Fibroblast of gingiva (primary cell): ENCODE results near the gene CREB1.

Experiments
- DNase-seq: peaks from one replicate; pipeline ENCODE4 v3.0.0-alpha.2; 2011; ENCODE audit warnings: low read depth

The CREB1 gene

DNA sequence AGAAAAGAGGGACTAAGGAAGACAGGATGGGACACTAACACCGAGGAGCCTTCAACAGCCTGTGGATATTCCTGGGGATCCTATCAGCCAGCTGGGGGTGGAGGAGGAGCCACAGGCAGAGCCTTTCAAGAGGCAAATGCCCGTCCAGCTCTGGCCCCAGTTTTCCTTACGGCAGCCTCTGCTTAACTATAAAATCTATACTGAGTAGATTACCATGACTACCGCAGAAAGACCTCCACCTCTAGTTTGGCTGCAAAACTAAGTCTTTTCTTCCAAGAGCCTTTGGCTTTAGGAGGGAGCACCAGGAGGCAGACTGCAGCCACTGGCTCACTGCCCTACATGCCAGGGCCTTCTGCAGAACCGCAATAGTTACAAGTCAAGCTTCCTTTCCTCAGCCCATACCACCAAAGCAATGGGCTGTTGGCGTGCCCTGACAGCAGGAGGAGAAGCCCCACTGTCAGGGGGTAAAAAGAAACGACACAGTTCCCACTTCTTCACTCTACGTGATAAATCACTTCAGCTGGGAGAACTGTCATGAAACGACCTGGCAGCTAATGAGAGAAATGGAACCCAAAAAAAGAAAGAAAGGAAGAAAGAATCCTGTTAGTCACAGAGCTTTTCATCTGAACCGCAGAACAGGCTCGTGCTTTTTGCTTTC lies 25.1 kb upstream of the CREB1 start:
- peak; percentile 68 for DNase-seq

DNA sequence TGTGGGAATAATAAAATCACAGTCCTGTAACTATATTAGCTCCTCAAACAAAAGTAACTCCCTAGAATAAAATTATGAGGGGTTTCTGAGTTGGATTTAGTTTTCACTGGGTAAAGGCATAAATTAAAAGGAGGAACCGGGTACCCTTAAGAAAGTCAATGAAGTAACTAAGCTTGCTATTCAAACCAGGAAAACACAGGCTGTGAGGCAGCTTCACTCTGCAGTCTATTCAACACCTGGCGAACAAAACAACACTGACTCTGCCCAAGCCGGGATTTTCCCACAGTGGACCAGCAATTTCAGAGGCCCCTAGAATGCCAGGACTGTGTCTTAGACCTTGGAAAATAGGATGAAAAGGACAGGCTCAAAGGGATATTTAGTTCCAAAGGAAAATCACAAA lies 24.6 kb upstream of the CREB1 start:
- DNase-seq: no peak

- peak; percentile 53 for DNase-seq
Measured at GRCh38 chr2:207505728-207506127, 24.0 kb upstream of the CREB1 start.

DNA sequence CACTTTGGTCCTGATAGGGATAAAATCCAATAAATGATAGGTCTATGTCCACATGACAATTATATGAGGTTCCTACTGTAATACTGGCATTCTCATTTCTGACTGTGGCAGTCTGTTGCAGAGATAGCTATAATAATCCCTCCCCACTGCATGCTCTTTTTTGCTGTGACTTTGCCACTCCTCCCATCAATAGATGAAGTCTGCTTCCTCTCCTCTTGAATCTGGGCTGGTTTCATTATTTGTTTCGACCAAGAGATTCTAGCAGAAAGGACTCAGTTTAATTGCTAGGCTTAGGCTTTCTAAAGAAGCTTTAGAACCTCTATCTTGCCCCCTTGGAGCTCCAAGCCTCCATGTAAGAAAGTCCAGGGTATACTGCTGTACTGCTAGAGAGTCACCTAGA lies 23.3 kb upstream of the CREB1 start:
- no peak for DNase-seq

- DNase-seq: no peak
Measured at GRCh38 chr2:207510148-207510547, 19.6 kb upstream of the CREB1 start.

- no peak for DNase-seq
Measured at GRCh38 chr2:207511851-207512250, 17.9 kb upstream of the CREB1 start.

DNA sequence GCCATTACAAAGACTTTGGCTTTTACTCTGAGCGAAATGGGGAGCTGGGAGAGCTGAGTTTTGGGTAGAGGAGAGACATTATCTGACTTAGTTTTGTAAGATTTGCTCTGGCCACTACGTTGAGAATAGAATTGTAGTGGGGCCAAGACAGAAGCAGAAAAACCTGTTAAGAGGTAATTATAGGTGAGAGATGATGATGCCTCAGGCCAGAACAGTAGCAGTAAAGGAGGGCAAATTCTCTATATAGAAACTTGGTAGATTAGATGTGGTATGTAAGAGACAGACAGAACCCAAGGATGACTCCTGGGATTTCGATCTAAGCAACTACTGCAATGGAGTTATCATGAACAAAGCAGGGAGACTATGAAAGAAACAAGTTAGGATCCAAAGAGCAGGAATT lies 17.4 kb upstream of the CREB1 start:
- DNase-seq: no peak

- DNase-seq: peak; percentile 96
Measured at GRCh38 chr2:207513551-207514257, 16.1 kb upstream of the CREB1 start.

DNA sequence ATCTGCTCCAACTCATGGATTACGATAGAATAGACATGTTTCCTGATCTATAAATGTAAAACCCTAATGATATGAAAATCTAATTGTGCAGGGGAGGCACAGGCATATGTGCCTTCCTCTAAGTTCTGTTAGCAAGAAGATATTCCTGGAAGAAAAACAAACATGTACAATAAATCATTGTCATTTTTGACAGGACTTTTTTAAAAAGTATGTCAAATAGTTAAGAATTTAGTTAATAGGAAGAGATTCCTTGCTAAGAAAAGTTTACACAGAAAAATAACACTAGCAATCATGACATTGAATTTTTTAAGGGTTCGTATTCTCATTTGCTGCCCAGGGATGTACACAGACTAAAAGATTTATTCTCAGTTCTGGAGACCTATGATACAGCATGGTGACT lies 15.3 kb upstream of the CREB1 start:
- DNase-seq: no peak

GRCh38 chr2:207515671-207516070 lies 14.1 kb upstream of the CREB1 start:
- DNase-seq: no peak

DNA sequence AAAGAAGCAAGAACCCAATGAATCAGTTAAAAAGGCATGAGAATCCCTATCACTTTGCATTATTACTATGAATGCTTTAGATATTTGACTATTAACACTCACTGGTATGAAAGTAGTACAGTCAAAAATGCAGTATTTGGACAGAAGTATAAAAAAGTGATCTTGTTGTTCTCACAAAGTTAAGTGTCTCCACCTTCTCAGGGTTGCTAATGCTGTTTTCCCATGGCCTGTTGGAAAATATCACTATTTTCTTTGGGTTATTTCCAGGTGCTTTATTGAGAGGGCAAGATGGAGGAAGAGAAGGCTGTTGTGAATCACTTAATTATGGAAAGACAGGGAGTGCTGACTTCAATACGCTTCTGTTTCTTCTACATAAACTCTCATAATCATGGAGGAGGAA lies 13.6 kb upstream of the CREB1 start:
- no peak for DNase-seq

DNA sequence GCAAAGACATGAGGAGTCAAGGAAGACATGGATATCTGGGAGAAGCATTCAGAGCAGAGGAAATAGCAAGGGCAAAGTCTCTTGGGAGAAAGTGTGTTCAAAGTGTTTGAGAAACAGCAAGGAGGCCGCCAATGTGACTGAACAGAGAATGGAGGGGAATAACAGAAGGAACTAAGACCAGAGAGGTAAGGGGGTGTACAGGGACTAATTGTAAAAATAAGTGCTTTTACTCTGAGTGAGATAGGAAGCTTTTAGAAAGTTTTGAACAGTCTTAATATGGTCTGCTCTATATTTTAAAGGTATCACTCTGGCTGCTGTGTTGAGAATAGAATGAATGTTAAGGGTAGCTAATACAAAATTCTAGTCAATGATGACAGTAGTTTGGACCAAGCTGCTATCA lies 6.8 kb upstream of the CREB1 start:
- DNase-seq: no peak

- DNase-seq: no peak
Measured at GRCh38 chr2:207525296-207525695, 4.5 kb upstream of the CREB1 start.

GRCh38 chr2:207528980-207529329 lies 807 bp upstream of the CREB1 start:
- DNase-seq: peak; percentile 10

DNA sequence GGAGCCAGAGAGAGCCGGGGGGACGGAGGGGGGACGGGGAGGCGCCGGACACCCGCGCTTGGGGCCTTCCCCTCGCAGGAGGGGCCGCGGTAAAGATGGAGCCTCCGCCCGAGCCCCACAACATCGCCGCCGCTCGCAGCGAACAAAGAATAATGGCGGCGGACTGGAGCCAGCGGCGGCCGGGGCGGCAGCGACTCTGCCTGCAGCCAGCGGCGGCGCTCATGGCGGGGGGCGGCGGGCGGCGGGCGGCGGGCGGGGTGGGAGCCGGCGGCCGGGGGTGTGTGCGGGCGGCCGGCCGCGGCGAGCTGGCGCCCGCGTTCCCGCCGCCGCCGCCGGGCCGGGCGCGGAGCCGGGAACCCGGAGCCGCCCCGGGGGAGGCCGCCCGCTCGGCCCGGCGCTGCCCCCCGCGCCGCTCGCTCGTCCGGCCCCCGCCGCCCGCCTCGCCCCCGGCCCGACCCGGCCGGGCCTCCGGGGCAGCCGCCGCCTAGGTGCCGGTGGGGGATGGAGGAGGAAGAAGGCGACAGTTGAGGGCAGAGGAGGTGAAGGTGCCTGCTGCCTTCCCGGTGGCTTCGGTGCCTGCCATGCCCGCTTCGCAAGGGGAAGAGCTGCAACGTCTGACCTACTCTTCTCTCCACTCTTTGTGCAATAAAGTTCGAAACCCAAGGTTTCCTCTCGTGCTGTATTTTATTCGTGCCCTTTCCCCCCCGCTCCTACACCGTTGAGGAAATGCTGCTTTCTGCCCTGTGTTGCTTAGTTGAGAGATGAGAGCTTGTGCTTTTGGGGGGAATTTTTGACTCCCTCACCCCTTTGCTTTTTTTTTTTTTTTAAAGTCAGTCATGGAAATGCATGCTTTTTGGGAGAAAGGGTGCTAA lies 634 bp downstream of the CREB1 start:
- peak; percentile 35 for DNase-seq

DNA sequence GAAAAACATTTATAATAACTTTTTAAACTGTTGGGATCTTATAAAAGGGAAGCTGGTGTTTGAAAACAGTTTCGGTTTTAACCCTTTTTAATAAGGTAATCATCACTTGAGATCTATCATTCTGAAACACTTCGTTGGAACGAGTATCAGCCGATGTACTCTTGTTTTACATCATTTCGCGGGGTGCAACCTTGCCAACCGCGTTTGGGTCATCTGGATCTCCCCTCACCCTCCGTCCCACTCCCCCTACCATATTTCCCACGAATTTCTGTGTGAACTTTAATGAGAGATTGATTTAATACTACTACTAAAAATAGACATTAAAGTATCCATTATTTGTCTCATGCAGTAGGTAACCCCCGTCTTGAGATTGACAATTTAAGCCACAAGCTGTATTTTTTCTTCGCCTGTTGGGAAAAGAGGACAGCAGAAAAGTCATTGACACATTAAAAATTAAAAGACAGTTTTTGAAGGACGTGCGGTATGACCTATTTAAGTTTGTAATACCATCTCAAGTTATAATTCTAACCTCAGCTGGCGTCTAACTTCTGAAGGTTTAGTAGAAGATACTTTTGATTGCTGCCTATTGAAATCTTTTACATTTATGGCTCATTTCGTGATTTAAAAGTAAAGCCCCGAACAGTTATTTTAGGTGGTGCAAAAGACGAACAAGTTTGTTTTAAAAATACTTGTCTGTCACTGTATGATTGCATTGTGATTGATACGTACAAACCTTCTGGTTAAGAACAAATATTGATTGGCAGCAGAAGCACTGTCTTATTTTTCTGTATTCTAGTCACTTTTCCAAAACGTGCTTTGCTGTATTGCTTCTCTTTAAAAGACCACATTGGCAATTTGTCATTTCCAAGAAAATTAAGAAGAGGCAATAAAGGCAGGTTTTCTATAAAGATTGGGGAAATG lies 1.5 kb downstream of the CREB1 start:
- DNase-seq: no peak

- DNase-seq: no peak
Measured at GRCh38 chr2:207532676-207533075, 2.9 kb downstream of the CREB1 start.

DNA sequence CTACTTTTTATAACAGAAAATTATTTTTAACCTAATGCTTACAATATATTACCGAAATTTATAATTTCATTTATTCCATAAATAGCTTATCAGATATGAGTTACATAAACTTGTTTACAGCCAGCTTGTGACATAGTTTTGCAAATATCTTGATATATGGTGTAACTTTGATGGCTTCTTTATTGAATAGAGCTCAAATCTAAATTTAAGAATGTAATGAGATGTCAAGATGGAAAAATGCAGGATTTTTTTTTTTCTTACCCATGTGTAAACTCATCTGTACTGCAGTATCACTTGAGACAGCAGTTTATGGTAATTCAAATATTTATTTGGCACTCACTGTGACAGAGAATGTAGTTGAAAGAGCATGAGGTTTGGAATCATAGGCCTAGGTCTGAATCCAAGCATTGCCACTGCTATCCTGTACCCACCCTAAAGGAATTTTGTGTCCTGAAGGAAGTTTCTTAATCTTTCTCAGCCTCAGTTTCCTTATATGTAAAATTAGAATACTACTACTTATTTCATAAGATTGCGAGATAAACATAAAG lies 3.8 kb downstream of the CREB1 start:
- DNase-seq: peak; percentile 15

GRCh38 chr2:207534417-207534816 lies 4.7 kb downstream of the CREB1 start:
- no peak for DNase-seq

DNA sequence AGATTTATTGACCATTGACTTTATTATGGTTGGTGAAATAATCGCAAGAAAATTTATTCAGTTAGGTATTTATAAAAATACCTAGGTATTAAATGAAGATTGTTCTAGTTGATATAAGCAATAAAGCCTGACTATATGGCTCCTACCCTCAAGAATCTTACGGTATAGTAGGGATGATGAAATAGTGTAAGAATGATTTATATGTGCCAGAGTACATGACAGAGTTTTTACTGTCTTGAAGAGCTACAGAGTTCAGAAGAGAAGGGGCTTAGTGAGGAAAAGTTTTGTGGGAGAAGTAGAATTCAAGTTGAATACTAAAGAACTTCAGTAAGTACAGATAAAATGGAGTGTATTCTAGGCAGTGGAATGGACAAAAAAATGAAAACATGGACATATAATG lies 9.7 kb downstream of the CREB1 start:
- DNase-seq: no peak

- no peak for DNase-seq
Measured at GRCh38 chr2:207540431-207540830, 10.7 kb downstream of the CREB1 start.

DNA sequence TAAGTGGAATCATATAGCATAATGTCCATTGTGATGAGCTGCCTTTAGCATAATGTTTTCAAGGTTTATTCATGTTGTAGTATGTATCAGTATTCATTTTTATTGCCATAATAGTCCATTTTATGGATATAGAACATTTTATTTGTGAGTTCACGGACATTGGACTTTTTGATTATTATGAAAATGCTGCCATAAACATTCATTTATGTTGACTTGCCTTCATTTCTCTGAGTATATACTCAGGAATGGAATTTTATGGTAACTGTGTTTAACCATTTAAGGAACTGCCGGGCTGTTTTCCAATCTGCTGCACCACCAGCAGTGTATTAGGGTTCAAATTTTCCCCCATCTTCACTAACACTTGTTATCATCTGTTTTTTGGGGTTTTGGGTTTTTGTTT lies 12.2 kb downstream of the CREB1 start:
- DNase-seq: no peak
